Measurements from ENCODE around the gene ZBTB44. TPM values are rescaled to one million over a fixed set of nuclear protein-coding genes. Genes with fewer than 3 reads are reported as not detected.
"Not testable (repeated sequence)": the region's sequence is repeated elsewhere in the genome, so short reads cannot be mapped to it uniquely, and the experiment has no call there.

The ZBTB44 gene
- total RNA-seq, 8 experiments from 2014 or later: 16.1 to 48.3 (median 20.8) TPM

DNA sequence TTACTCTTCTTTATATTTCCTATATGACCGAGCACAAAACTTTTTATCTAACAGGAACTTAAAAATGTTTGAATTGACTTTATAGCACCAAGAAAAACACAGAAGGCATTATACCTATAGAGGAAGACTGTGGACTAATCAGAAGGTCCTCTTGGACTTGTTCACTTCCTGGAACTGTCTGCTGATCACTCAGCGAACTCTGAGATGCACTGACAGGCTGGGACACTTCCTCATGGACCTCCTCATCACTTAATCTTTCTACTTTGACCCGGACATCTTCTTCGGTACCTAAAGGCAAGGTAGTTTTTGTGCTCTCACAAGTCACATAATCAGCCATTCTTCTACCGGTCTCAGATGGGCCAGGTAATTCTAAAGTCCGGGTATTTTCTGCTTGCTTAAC lies 54.0 kb downstream of the ZBTB44 start:
- in situ Hi-C loops (cut with MboI; ENCODE audit: low pct_unique_long_range_greater_than_20kb in 2 of 9, low sequenced_read_pairs in 9 of 9, unreplicated experiment in 9 of 9): no loop called here
- Histone ChIP-seq H3K27ac (no peak overlapping the region), H3K4me1 (replicated peaks in 1 of 2) (no peaks in the 10 kb centered on the region), H3K4me3 (no peak overlapping the region)
- no peak for ATAC-seq (replicated peaks in 6 of 8)
- 71 to 100% (median 96%) methylated on average over 1 to 6 of the region's 6 CpGs for WGBS, 10 experiments

DNA sequence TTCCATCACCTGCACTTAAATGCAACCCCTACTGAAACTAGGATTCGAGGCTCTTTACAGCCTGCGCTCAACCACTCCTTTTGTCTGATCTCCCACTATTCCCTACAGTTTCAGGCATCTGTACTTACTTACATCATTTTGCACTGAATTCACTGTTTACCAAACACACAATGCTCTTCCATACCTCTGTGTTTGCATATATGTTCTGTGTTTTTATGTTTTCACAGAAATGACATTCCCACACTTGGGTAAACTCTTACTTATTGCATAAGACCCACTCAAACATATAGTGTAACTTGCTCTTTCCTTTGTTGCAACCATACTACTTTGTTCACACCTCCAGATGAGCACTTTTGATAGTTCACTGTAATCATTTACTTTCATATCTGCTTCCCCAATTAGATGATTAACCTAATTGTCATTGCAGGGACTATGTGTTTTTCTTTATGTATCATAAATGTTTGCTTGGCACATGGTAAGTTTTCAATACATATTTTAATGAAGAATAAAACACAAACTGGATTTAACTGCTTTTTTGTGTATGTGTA lies 54.6 kb downstream of the ZBTB44 start:
- ATAC-seq (replicated peaks in 6 of 8): no peak
- in situ Hi-C loops (cut with MboI; ENCODE audit: low pct_unique_long_range_greater_than_20kb in 2 of 9, low sequenced_read_pairs in 9 of 9, unreplicated experiment in 9 of 9): no loop called here
- 50 to 100% (median 98%) methylated on average over 1 to 2 of the region's 2 CpGs for WGBS, 10 experiments

DNA sequence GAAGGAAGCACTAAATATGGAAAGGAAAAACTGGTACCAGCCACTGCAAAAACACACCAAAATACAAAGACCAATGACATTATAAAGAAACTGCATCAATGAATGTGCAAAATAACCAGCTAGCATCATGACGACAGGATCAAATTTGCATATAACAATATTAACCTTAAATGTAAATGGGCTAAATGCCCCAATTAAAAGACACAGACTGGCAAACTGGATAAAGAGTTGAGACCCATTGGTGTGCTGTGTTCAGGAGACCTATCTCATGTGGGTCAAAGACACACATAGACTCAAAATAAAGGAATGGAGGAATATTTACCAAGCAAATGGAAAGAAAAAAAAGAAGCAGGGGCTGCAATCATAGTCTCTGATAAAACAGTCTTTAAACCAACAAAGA lies 63.0 kb downstream of the ZBTB44 start:
- in situ Hi-C loops (cut with MboI; ENCODE audit: low pct_unique_long_range_greater_than_20kb in 2 of 9, low sequenced_read_pairs in 9 of 9, unreplicated experiment in 9 of 9); H3K4me3 ChIP-seq; ATAC-seq (replicated peaks in 6 of 8); H3K4me1 ChIP-seq (replicated peaks in 1 of 2); H3K27ac ChIP-seq: not testable (repeated sequence)
- 0 to 100% (median 50%) methylated on average over 1 of the region's 1 CpG; no CpG with 5 or more reads in 1 of the 10 experiments for WGBS, 10 experiments

More for the DNA sequence above, 54.6 kb downstream of the ZBTB44 start:
- no peak overlapping the region for H3K27ac ChIP-seq
- H3K4me1 ChIP-seq (replicated peaks in 1 of 2): no peaks in the 10 kb centered on the region
- no peak overlapping the region for H3K4me3 ChIP-seq

DNA sequence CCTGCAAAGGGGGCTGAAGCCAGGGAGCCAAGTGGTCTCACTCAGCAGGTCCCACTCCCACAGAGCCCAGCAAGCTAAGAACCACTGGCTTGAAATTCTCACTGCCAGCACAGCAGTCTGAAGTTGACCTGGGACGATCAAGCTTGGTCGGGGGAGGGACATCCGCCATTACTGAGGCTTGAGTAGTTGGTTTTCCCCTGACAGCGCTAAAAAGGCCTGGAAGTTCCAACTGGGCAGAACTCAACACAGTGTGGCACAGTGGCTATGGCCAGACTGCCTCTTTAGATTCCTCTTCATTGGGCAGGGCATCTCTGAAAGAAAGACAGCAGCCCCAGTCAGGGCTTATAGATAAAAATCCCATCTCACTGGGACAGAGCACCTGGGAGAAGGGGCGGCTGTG lies 64.8 kb downstream of the ZBTB44 start:
- 83 to 100% (median 86%) methylated on average over 1 to 3 of the region's 5 CpGs; no CpG with 5 or more reads in 7 of the 10 experiments for WGBS, 10 experiments
- H3K4me3 ChIP-seq; H3K4me1 ChIP-seq (replicated peaks in 1 of 2); ATAC-seq (replicated peaks in 6 of 8); H3K27ac ChIP-seq; in situ Hi-C loops (cut with MboI; ENCODE audit: low pct_unique_long_range_greater_than_20kb in 2 of 9, low sequenced_read_pairs in 9 of 9, unreplicated experiment in 9 of 9): not testable (repeated sequence)

DNA sequence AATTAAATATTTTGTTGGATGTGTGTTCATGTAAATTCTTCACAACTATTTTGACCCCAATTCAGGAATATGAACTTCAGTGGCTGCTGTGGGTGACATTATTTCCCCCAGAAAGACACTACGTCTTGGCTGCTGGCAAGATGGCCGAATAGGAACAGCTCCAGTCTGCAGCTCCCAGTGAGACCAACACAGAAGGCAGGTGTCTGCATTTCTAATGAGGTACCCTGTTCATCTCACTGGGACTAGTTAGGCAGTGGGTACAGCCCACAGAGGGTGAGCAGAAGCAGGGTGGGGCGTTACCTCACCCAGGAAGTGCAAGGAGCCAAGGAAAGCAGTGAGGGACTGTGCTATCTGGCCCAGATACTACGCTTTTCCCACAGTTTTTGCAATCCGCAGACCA lies 65.3 kb downstream of the ZBTB44 start:
- 86 to 100% (median 100%) methylated on average over 1 to 5 of the region's 5 CpGs; no CpG with 5 or more reads in 6 of the 10 experiments for WGBS, 10 experiments
- in situ Hi-C loops (cut with MboI; ENCODE audit: low pct_unique_long_range_greater_than_20kb in 2 of 9, low sequenced_read_pairs in 9 of 9, unreplicated experiment in 9 of 9): no loop called here
- no peak overlapping the region for H3K27ac ChIP-seq

DNA sequence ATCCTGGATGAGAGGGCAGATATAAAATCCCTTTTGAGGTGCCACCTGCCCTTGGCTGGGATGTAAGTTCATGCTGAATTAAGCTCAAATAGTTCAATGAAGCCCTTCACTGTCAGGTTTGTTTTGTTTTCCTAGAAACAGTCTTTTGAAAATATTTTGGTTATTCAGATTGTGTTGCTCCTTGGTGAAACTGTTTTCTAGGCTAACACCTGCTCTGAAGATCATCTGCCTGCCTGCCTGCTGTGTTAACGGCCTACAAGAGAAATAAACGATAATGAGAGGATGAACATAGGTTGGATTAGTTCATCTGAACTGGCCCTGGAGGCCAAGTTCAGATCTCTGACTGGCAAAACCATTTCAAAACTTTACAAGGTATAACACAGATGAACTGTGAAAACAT lies 67.4 kb downstream of the ZBTB44 start:
- Histone ChIP-seq H3K4me1 (replicated peaks in 1 of 2) (no peaks in the 10 kb centered on the region), H3K4me3 (no peak overlapping the region), H3K27ac (no peak overlapping the region)
- in situ Hi-C loops (cut with MboI; ENCODE audit: low pct_unique_long_range_greater_than_20kb in 2 of 9, low sequenced_read_pairs in 9 of 9, unreplicated experiment in 9 of 9): no loop called here
- WGBS, 10 experiments: 83 to 100% (median 94%) methylated on average over 1 to 2 of the region's 2 CpGs; no CpG with 5 or more reads in 3 of the 10 experiments
- no peak for ATAC-seq (replicated peaks in 6 of 8)

More for the DNA sequence above, 65.3 kb downstream of the ZBTB44 start:
- H3K4me1 ChIP-seq (replicated peaks in 1 of 2): no peaks in the 10 kb centered on the region
- H3K4me3 ChIP-seq: no peak overlapping the region
- no peak for ATAC-seq (replicated peaks in 6 of 8)

DNA sequence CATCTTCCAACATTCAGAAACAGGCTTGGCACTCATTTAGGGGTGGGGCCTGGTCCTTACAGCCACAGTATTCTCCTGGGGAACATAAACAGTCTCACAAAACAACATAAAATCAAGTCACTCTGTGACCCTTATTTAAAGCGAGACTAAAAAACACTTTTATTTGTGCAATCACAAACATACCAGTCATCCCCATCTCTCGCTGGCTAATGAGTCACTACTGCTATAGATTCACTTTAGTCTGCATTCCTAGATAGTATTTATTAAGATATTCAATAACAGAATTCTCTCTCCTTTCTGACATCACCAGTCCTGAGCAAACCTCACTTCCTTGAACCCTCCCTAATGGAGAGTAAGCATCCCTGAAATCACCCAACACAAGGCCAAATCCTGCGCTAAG lies 68.0 kb downstream of the ZBTB44 start:
- Histone ChIP-seq H3K27ac (no peak overlapping the region), H3K4me1 (replicated peaks in 1 of 2) (no peaks in the 10 kb centered on the region), H3K4me3 (no peak overlapping the region)
- WGBS, 10 experiments: 61 to 100% (median 89%) methylated on average over 1 to 3 of the region's 3 CpGs; no CpG with 5 or more reads in 1 of the 10 experiments
- in situ Hi-C loops (cut with MboI; ENCODE audit: low pct_unique_long_range_greater_than_20kb in 2 of 9, low sequenced_read_pairs in 9 of 9, unreplicated experiment in 9 of 9): no loop called here
- peak in 4 of 8 experiments; percentile 32 to 56 (median 44) for ATAC-seq (replicated peaks in 6 of 8)

DNA sequence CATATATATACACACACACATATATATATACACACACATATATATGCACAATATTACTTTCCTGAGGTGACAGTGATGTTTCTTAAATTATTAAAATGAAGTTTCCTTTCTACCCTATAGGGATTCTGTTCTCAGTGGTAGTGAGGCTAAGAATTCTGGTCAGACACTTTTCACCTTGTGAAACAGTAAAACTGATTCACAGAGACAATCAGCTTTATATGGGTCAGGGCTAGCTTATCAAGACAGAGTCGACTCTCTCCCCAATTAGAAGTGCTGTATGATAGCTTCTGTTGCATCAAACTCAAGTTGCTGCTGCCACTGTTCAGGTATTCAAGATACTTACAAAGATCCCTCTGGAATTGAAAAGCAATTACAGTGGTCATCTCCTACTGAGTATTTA lies 68.4 kb downstream of the ZBTB44 start:
- ATAC-seq (replicated peaks in 6 of 8): no peak
- in situ Hi-C loops (cut with MboI; ENCODE audit: low pct_unique_long_range_greater_than_20kb in 2 of 9, low sequenced_read_pairs in 9 of 9, unreplicated experiment in 9 of 9): no loop called here
- 11 to 100% (median 100%) methylated on average over 1 of the region's 1 CpG; no CpG with 5 or more reads in 6 of the 10 experiments for WGBS, 10 experiments
- H3K4me3 ChIP-seq: no peak overlapping the region
- H3K27ac ChIP-seq: no peak overlapping the region
- no peaks in the 10 kb centered on the region for H3K4me1 ChIP-seq (replicated peaks in 1 of 2)

DNA sequence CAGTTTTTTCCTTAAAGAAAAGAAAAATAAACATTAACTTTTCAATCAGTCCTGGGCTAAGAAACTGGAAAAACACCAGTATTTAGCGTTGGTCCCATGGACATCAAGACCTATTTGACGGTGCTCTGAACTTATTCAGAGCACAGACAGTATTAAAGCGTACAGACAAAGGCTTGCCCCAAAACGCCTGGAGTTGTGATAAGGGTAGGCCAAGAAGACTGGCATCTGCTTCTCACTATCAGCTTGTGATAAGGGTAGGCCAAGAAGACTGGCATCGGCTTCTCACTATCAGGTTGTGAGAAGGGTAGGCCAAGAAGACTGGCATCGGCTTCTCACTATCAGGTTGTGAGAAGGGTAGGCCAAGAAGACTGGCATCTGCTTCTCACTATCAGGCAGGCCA lies 69.3 kb downstream of the ZBTB44 start:
- in situ Hi-C loops (cut with MboI; ENCODE audit: low pct_unique_long_range_greater_than_20kb in 2 of 9, low sequenced_read_pairs in 9 of 9, unreplicated experiment in 9 of 9); H3K4me3 ChIP-seq; H3K27ac ChIP-seq; H3K4me1 ChIP-seq (replicated peaks in 1 of 2); ATAC-seq (replicated peaks in 6 of 8): not testable (repeated sequence)
- WGBS, 10 experiments: 88 to 100% (median 93%) methylated on average over 1 to 6 of the region's 6 CpGs; no CpG with 5 or more reads in 1 of the 10 experiments

DNA sequence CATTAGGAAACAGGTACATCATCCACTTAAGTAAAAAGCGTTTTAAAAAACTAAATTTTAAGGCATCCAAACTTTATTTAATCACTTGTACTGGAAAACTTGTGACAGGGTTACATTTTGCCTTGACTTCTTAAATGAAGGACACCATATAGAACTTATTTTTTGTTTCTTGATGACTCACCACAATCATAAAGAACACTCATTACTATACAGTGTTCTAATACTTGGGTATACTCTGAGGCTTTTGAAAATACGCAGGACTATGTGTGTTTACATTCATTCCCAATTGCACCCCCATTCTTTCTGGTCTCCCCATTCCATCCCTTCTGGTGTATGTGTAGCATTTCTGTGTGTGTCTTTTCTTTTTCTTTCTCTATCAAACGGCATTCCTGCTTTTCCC lies 69.9 kb downstream of the ZBTB44 start:
- ATAC-seq (replicated peaks in 6 of 8): no peak
- H3K4me1 ChIP-seq (replicated peaks in 1 of 2): no peaks in the 10 kb centered on the region
- no peak overlapping the region for H3K4me3 ChIP-seq
- no peak overlapping the region for H3K27ac ChIP-seq
- 88 to 100% (median 98%) methylated on average over 1 to 3 of the region's 3 CpGs for WGBS, 10 experiments
- in situ Hi-C loops (cut with MboI; ENCODE audit: low pct_unique_long_range_greater_than_20kb in 2 of 9, low sequenced_read_pairs in 9 of 9, unreplicated experiment in 9 of 9): no loop called here

DNA sequence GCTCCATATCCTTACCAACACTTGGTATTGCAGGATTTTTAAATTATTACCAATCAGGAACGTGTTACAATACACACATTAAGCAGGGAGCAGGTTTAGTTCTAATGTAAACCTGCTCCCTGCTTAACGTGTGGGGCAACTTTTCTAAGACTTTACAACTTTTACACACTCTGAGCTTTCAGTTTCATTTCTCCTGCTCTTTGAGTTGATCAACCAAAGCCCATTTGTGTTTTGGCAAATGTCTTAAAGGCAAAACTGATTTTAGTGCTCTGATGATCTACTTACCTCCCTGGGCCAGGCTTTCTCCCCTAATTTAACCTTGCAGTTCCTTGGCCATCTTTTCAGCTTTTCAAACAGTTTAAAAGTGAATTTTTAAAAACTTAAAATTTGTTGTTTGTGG lies 70.9 kb downstream of the ZBTB44 start:
- no peaks in the 10 kb centered on the region for H3K4me1 ChIP-seq (replicated peaks in 1 of 2)
- no peak overlapping the region for H3K27ac ChIP-seq
- H3K4me3 ChIP-seq: no peak overlapping the region
- ATAC-seq (replicated peaks in 6 of 8): no peak
- WGBS, 10 experiments: 38 to 100% (median 90%) methylated on average over 1 to 2 of the region's 2 CpGs; no CpG with 5 or more reads in 1 of the 10 experiments
- in situ Hi-C loops (cut with MboI; ENCODE audit: low pct_unique_long_range_greater_than_20kb in 2 of 9, low sequenced_read_pairs in 9 of 9, unreplicated experiment in 9 of 9): no loop called here

DNA sequence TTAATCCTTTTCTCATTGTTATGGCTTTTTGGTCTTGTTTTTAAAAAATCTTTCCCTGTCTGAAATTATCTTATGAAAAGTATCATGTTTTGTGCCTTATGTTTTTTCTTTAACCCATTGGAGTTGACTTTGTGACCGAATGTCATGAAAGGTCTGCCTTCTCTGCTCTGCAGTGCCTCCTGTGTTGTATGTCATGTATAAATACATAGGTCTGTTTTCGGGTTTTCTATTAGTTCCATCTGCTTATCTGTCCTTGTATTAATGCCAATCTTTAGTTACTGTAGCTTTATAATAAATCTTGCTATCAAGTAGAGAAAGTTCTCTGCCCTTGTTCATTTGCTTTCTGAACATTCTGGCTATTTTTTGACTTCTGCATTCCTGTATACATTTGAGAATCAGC lies 73.0 kb downstream of the ZBTB44 start:
- Histone ChIP-seq H3K4me3 (no peak overlapping the region), H3K4me1 (replicated peaks in 1 of 2) (no peaks in the 10 kb centered on the region), H3K27ac (no peak overlapping the region)
- in situ Hi-C loops (cut with MboI; ENCODE audit: low pct_unique_long_range_greater_than_20kb in 2 of 9, low sequenced_read_pairs in 9 of 9, unreplicated experiment in 9 of 9): no loop called here
- WGBS, 10 experiments: 80 to 100% (median 92%) methylated on average over 1 to 2 of the region's 2 CpGs
- no peak for ATAC-seq (replicated peaks in 6 of 8)

DNA sequence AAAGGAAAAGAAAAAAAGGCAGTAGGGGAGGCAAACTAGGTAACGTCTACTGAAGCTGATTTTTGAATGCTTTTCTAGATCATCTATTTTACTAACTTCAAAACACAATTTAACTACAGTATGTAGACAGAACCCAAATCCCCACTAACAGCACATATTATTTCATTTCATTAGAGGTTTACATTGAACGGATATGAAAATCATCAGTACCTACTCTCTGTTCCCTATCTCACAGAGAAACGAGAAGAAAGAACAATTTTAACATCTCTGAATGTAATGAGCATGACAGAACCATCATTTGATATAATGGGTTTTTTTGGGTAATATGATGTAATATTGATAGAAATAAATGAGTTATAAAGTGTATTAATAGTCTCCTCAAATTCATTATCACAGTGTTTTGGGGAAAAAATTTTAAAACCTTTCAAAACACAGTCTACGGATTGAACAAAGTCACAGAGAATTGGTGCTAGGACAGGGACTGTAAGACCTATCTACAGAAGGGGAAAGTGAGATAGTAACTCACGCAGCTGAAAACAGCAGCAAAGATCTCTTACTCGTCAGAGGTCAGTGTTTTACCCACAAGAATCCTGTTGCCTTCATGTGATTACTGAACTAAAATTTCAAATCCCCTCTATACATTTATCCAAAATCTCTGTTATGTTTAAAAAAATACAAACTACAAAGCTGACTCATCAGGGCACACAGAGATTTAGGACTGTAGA lies 77.3 kb downstream of the ZBTB44 start:
- H3K4me1 ChIP-seq (replicated peaks in 1 of 2): no peaks in the 10 kb centered on the region
- in situ Hi-C loops (cut with MboI; ENCODE audit: low pct_unique_long_range_greater_than_20kb in 2 of 9, low sequenced_read_pairs in 9 of 9, unreplicated experiment in 9 of 9): no loop called here
- ATAC-seq (replicated peaks in 6 of 8): no peak
- H3K4me3 ChIP-seq: no peak overlapping the region
- H3K27ac ChIP-seq: no peak overlapping the region
- 50 to 100% (median 89%) methylated on average over 1 to 6 of the region's 6 CpGs for WGBS, 10 experiments

DNA sequence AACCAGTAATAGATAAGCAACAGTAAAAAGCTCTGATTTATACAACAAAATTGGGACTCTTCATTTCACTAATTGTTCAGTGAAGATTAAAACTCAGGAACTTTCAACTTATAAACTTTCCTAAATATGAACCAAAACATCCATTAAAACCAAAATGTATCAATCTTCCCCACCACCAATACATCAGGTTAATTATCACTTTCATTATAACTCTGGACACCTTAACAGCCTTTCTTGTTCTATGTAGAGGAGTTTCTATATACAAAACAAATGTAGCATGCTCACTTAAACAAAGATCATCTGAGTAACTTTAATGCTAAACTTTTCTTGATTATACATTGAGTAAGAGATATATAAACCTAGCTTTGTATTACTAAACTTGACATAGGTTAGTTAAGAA lies 80.4 kb downstream of the ZBTB44 start:
- in situ Hi-C loops (cut with MboI; ENCODE audit: low pct_unique_long_range_greater_than_20kb in 2 of 9, low sequenced_read_pairs in 9 of 9, unreplicated experiment in 9 of 9): no loop called here

More for the DNA sequence above, 80.4 kb downstream of the ZBTB44 start:
- H3K4me1 ChIP-seq (replicated peaks in 1 of 2): no peaks in the 10 kb centered on the region
- no peak overlapping the region for H3K27ac ChIP-seq
- no peak for ATAC-seq (replicated peaks in 6 of 8)
- H3K4me3 ChIP-seq: no peak overlapping the region

Measured in motor neuron (in vitro differentiated cells).